PC-3 (cell line): Measurements from ENCODE around the gene AIFM3.
"Not testable (repeated sequence)": the region's sequence is repeated elsewhere in the genome, so short reads cannot be mapped to it uniquely, and the experiment has no call there.

ENCODE experiments used
- CTCF ChIP-seq: fragments of 300-600 bp; sonication (generic); conservative IDR thresholded peaks from 2 replicates; pipeline ENCODE4 v1.5.1; 2017; ENCODE audit warnings: antibody characterized with exemption, low read depth, mild to moderate bottlenecking, low read length
- EZH2 ChIP-seq: fragments of 300-600 bp; sonication (generic); IDR thresholded peaks from one replicate; pipeline ENCODE4 v1.6.1; 2017; ENCODE audit warnings: antibody characterized with exemption, mild to moderate bottlenecking, low read length; ENCODE audit not compliant: unreplicated experiment

DNA sequence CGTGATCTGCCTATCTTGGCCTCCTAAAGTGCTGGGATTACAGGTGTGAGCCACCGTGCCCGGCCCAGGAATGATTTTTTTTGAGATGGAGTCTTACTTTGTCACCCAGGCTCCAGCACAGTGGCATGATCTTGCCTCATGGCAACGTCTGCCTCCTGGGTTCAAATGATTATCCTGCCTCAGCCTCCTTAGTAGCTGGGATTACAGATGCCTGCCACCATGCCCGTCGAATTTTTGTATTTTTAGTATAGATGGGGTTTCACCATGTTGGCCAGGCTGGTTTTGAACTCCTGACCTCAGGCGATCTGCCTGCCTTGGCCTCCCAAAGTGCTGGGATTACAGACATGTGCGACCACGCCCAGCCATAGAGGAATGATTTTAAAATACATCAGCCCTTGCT, 32.0 kb upstream of the AIFM3 start:
- not testable (repeated sequence) for TF ChIP-seq CTCF, EZH2
